Endothelial cell of umbilical vein (primary cell): Measurements from ENCODE around the gene CCK. TPM values are rescaled to one million over a fixed set of nuclear protein-coding genes. Genes with fewer than 3 reads are reported as not detected.
A peak's percentile ranks its signal among the peaks of the same experiment; 100 is the strongest.

Experiments used
- BruUV-seq: library from RNA; stranded (reverse); fragments of 400-500 nt; replicated peaks from 2 replicates; lab custom pipeline; 2021; lab: Mats Ljungman, UMichigan
- CTCF ChIA-PET: fragments of 300-600, 350-600 bp; sonication (Branson Sonifier 250); formaldehyde crosslinking; loops from one replicate; lab custom pipeline; 2021; ENCODE audit warnings: antibody characterized with exemption, inconsistent platforms; lab: Charles Lee
- POLR2A ChIA-PET: fragments of 300-600, 350-600 bp; sonication (Branson Sonifier 250); formaldehyde crosslinking; loops from one replicate; lab custom pipeline; 2021; ENCODE audit warnings: antibody characterized with exemption, inconsistent platforms; lab: Charles Lee
- DNase-seq: peaks from one replicate; pipeline ENCODE4 v3.0.0-alpha.2; 2011; ENCODE audit warnings: low read depth, low spot score
- FAIRE-seq: peaks from 2 replicates; lab custom pipeline; 2011; peaks lifted over from hg19 to GRCh38; lab: Jason Lieb, UNC
- H2AFZ ChIP-seq: 2 replicates; pipeline ENCODE4 v1.6.0; 2012; ENCODE audit warnings: low read depth, low read length, control low read depth, inconsistent platforms
- H3K27ac ChIP-seq: 2 replicates; pipeline ENCODE4 v1.5.1; 2011; ENCODE audit warnings: low read depth, mild to moderate bottlenecking, control low read depth, low read length, moderate library complexity; ENCODE audit not compliant: insufficient read depth
- H3K27me3 ChIP-seq, 2 experiments: 2 replicates each; pipeline versions ENCODE4 v1.6.0 to v1.6.1; 2011; ENCODE audit warnings: low read length in 2 of 2, mixed read lengths in 1 of 2; ENCODE audit not compliant: control insufficient read depth in 2 of 2, insufficient read depth in 2 of 2
- H3K36me3 ChIP-seq, 2 experiments: 2 replicates in 1 of 2; 3 replicates in 1 of 2; pipeline ENCODE4 v1.5.1; 2011; ENCODE audit warnings: low read length in 2 of 2, mild to moderate bottlenecking in 1 of 2, moderate library complexity in 1 of 2; ENCODE audit not compliant: control insufficient read depth in 2 of 2, insufficient read depth in 2 of 2; ENCODE audit errors: extremely low read depth in 1 of 2
- H3K4me1 ChIP-seq: 3 replicates; pipeline ENCODE4 v1.5.1; 2011; ENCODE audit warnings: mild to moderate bottlenecking, low read length; ENCODE audit not compliant: control insufficient read depth, insufficient read depth; ENCODE audit errors: extremely low read depth
- H3K4me2 ChIP-seq: 2 replicates; pipeline ENCODE4 v1.6.1; 2011; ENCODE audit warnings: low read length, control low read depth, mixed read lengths; ENCODE audit not compliant: insufficient read depth
- H3K4me3 ChIP-seq, 3 experiments: fragments of 200-600 bp in 1 of 3; sonication (generic), shearing (Covaris generic) in 1 of 3; replicated peaks in 1 of 3; 2 replicates each; pipeline ENCODE4 v1.5.1; 2011 to 2016; ENCODE audit warnings: control low read depth in 3 of 3, low read length in 3 of 3, mild to moderate bottlenecking in 2 of 3, inconsistent platforms in 1 of 3, low read depth in 1 of 3, moderate library complexity in 1 of 3; ENCODE audit not compliant: insufficient read depth in 1 of 3
- H3K79me2 ChIP-seq: 2 replicates; pipeline ENCODE4 v1.6.0; 2012; ENCODE audit warnings: low read length, inconsistent platforms; ENCODE audit not compliant: control insufficient read depth, insufficient read depth
- H3K9ac ChIP-seq: replicated peaks from 2 replicates; pipeline ENCODE3; 2011; ENCODE audit warnings: low read length, control low read depth; ENCODE audit not compliant: insufficient read depth; ENCODE audit errors: extremely low read depth
- H3K9me1 ChIP-seq: replicated peaks from 3 replicates; pipeline ENCODE4 v1.6.0; 2011; ENCODE audit warnings: mild to moderate bottlenecking, low read length; ENCODE audit not compliant: control insufficient read depth, insufficient read depth; ENCODE audit errors: extremely low read depth
- H3K9me3 ChIP-seq: replicated peaks from 2 replicates; pipeline ENCODE4 v1.5.1; 2012; ENCODE audit warnings: low read length, inconsistent platforms; ENCODE audit not compliant: control insufficient read depth, insufficient read depth
- H4K20me1 ChIP-seq: replicated peaks from 2 replicates; pipeline ENCODE3; 2011; ENCODE audit warnings: mild to moderate bottlenecking, low read length; ENCODE audit not compliant: control insufficient read depth, insufficient read depth; ENCODE audit errors: extremely low read depth
- CTCF ChIP-seq, 2 donors: IDR thresholded peaks; 1 replicate in 1 of 2; 2 replicates in 1 of 2; pipeline ENCODE4 v1.5.1; 2011; ENCODE audit warnings: low read length in 2 of 2, mild to moderate bottlenecking in 2 of 2, moderate library complexity in 2 of 2, control low read depth in 1 of 2, inconsistent platforms in 1 of 2, low read depth in 1 of 2; ENCODE audit not compliant: insufficient read depth in 1 of 2; ENCODE audit errors: extremely low read depth in 1 of 2
- EZH2 ChIP-seq: IDR thresholded peaks from 2 replicates; pipeline ENCODE4 v1.6.1; 2012; ENCODE audit warnings: borderline replicate concordance, low read depth, mild to moderate bottlenecking, moderate library complexity, low read length, inconsistent platforms; ENCODE audit not compliant: severe bottlenecking
- FOS ChIP-seq: IDR thresholded peaks from 2 replicates; pipeline ENCODE4 v1.6.1; 2011; ENCODE audit warnings: mild to moderate bottlenecking, low read length, moderate library complexity, borderline replicate concordance; ENCODE audit not compliant: insufficient read depth
- GATA2 ChIP-seq: IDR thresholded peaks from 2 replicates; pipeline ENCODE4 v1.7.0; 2011; ENCODE audit warnings: low read depth, mild to moderate bottlenecking, moderate library complexity, mixed read lengths, low read length; ENCODE audit not compliant: insufficient read length, insufficient read depth
- JUN ChIP-seq: IDR thresholded peaks from 2 replicates; pipeline ENCODE4 v1.6.1; 2011; ENCODE audit warnings: borderline replicate concordance, low read depth; ENCODE audit not compliant: insufficient read length, insufficient read depth
- MYC ChIP-seq: IDR thresholded peaks from one replicate; pipeline ENCODE4 v1.6.1; 2011; ENCODE audit warnings: mild to moderate bottlenecking, low read depth, low read length
- POLR2A ChIP-seq: IDR thresholded peaks from 2 replicates; pipeline ENCODE4 v1.6.1; 2012; ENCODE audit warnings: low read depth, mild to moderate bottlenecking, control low read depth, low read length
- POLR2AphosphoS5 ChIP-seq: IDR thresholded peaks from 2 replicates; pipeline ENCODE4 v1.6.1; 2012; ENCODE audit warnings: low read depth, mild to moderate bottlenecking, control low read depth, low read length, moderate library complexity; ENCODE audit not compliant: insufficient read depth
- dilution Hi-C: fragments of 300-500 bp; cut with MboI; formaldehyde crosslinking; loops from one replicate; pipeline ENCODE4 v1.15.0; 2019; ENCODE audit warnings: low sequenced_read_pairs; ENCODE audit not compliant: extremely low pct_ligation_motif_present
- intact Hi-C: fragments of 100-400 bp; cut with micrococcal nuclease; formaldehyde crosslinking; loops from one replicate; pipeline ENCODE4 v1.10.0; 2022
- polyA plus RNA-seq, 4 experiments: library from polyadenylated mRNA; depleted of rRNA in 3 of 4; stranded (reverse) in 3 of 4; unstranded in 1 of 4; fragments of >200 nt; gene quantifications; 2 replicates each; pipeline versions ENCODE4 v1.2.1 to v1.2.3, GENCODE V29; 2011 to 2012; ENCODE audit warnings: missing spikeins in 1 of 4
- total RNA-seq: library from RNA; stranded (reverse); gene quantifications from 2 replicates; pipeline ENCODE4 v1.2.3, GENCODE V29; 2021
- TF ChIP-seq, protein P1 (sequence below): IDR thresholded peaks from 2 replicates; pipeline ENCODE4 v1.6.1; 2011; ENCODE audit not compliant: insufficient read depth, insufficient read length

The CCK gene
- total and polyA plus RNA-seq, 2 donors (not counting 3 experiments of a cell fraction or from before 2014, with no cell fraction given) = not detected

GRCh38 chr3:42300013-42300412, 34.0 kb upstream of the CCK start:
- no TSS peak for BruUV-seq
- Histone ChIP-seq H3K27ac (no peak overlapping the region), H2AFZ (no peak overlapping the region), H4K20me1 (no peaks in the 10 kb centered on the region), H3K9ac (no peak overlapping the region), H3K36me3 (no peaks in the 10 kb centered on the region), H3K9me1 (no peaks in the 10 kb centered on the region), H3K27me3 (no peaks in the 10 kb centered on the region), H3K9me3 (no peaks in the 10 kb centered on the region), H3K4me3 (no peak overlapping the region), H3K4me2 (no peak overlapping the region), H3K79me2 (no peaks in the 10 kb centered on the region), H3K4me1 (no peaks in the 10 kb centered on the region)
- FAIRE-seq (peak; percentile 72), DNase-seq (peak; percentile 38)
- ChIA-PET POLR2A (no interaction called here), CTCF (no interaction called here)
- no peak for TF ChIP-seq POLR2A
- no peak for TF ChIP-seq POLR2AphosphoS5
- no peak for TF ChIP-seq JUN
- dilution Hi-C loops = no loop called here
- intact Hi-C loops = no loop called here

- Histone ChIP-seq H2AFZ (no peak overlapping the region), H3K9ac (no peak overlapping the region), H3K4me2 (no peak overlapping the region), H3K4me1 (no peaks in the 10 kb centered on the region), H3K79me2 (no peaks in the 10 kb centered on the region), H3K27ac (no peak overlapping the region), H3K4me3 (no peak overlapping the region), H3K9me1 (no peaks in the 10 kb centered on the region), H4K20me1 (no peaks in the 10 kb centered on the region), H3K27me3 (peaks cover 0 to 4% of the 10 kb centered on the region in 2 experiments), H3K9me3 (no peaks in the 10 kb centered on the region), H3K36me3 (no peaks in the 10 kb centered on the region)
- DNase-seq = no peak
- BruUV-seq = no TSS peak
- ChIA-PET POLR2A (no interaction called here), CTCF (no interaction called here)
- FAIRE-seq = no peak
- intact Hi-C loops = no loop called here
- dilution Hi-C loops = no loop called here
- TF ChIP-seq CTCF (IDR thresholded peaks at IDR 0.05; ENCODE audit: extremely low read depth in 1 of 2, insufficient read depth in 1 of 2, low read depth in 1 of 2, low read length in 2 of 2) (no peak), JUN (no peak), POLR2A (no peak), MYC (no peak), POLR2AphosphoS5 (no peak), FOS (no peak), EZH2 (no peak), GATA2 (no peak)
- TF ChIP-seq, protein P1, sequence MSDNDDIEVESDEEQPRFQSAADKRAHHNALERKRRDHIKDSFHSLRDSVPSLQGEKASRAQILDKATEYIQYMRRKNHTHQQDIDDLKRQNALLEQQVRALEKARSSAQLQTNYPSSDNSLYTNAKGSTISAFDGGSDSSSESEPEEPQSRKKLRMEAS = no peak
These were observed 32.3 kb upstream of the CCK start for GRCh38 chr3:42298259-42298658.
